Stimulated activated CD4-positive, alpha-beta T cell treated with anti-CD3 and anti-CD28 coated beads, Interleukin-1b, Interleukin-23, amount 100 ng/mL, for 4 hours (primary cell): Measurements from ENCODE around the gene AIG1.
"Not testable (repeated sequence)": the region's sequence is repeated elsewhere in the genome, so short reads cannot be mapped to it uniquely, and the experiment has no call there.

Source experiments
- DNase-seq, 2 donors: peaks; one replicate each; pipeline ENCODE4 v3.0.0-alpha.2; 2020; ENCODE audit warnings: low read depth in 2 of 2

The AIG1 gene, protein sequence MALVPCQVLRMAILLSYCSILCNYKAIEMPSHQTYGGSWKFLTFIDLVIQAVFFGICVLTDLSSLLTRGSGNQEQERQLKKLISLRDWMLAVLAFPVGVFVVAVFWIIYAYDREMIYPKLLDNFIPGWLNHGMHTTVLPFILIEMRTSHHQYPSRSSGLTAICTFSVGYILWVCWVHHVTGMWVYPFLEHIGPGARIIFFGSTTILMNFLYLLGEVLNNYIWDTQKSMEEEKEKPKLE

DNA sequence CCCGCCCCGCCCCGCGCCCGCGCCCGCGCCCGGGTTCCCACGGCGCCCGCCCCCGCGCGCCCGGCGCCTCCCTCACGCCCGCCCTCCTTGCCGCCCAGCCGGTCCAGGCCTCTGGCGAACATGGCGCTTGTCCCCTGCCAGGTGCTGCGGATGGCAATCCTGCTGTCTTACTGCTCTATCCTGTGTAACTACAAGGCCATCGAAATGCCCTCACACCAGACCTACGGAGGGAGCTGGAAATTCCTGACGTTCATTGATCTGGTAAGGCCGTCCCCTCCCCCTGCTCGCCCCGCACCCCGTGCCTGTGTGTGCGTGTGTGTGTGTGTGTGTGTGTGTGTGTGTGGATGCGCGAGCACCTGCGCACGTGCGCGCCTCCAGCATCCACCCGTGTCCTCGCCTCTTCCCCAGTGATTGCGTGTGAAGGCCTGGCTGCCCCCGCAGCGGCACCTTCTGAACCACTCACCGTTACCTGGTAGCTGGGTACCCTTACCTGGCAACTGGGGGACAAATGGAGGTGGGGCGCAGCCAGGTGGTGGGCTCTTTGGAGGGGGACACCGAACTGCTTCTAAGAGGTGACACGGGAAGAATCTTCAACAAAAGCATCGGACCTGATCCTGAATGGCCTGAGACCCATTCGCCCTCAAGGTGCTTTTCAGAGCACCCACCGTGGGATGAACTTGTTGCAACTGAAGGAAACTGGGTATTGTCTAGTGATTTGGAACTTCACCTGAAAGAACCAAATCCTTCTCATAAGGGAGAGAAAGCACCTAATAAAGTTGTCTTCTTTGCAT, at the start of gene AIG1:
TSS of gene AIG1 (plus strand) at position 84 of the 791 bp plus-strand sequence. CDS start at position 121, 37 bp downstream.
- DNase-seq = peak; percentile 51 to 58

DNA sequence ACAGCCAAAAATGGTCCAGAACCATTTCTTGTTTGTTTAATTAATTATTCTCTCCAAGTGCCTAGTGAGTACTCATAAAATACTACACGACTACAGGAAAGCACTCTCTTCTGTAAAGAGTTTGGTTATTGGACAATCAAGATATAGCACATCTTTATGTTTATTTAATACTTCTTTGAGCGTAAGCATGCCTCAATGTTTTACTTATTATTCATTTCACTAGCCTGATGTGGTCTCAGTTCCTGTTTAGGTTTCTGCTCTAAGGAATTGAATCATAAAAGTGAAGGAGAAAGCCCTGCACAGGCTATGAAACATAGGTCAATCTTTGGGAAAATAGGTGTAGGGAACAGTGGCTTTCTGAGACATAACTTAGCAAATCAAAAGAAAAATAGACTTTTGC, 45.9 kb upstream of the AIG1 start:
- DNase-seq = no peak

DNA sequence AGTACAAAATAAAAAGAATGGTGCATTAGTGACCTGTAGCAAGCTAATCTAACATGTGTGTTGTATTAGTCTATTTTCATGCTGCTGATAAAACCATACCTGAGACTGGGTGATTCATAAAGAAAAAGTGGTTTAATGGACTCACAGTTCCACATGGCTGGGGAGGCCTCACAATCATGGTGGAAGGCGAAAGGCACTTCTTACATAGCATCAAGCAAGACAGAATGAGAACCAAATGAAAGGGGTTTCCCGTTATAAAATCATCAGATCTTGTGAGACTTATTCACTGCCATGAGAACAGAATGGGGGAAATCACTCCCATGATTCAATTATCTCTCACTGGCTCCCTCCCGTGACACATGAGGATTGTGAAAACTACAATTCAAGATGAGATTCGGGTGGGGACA, 45.4 kb upstream of the AIG1 start:
- no peak for DNase-seq

DNA sequence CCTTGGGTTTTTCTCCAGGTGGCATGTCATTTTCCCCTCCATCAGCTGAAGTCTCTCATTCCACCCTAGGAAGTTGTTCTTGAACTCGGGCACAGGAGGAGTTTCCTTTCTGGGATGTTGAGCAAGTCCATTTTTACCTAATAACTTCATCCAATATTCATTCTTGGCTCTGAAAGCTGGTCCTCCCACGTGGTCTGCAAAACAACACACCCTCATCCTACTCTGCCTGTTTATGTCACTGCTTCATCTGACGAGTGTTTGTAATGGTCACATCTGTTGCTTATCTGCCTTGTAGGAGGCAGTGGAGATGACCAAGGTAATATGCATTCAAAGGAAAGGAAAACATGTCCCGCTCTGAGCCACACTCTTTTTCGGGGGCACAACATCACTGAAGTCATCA, 41.7 kb upstream of the AIG1 start:
- DNase-seq = no peak

DNA sequence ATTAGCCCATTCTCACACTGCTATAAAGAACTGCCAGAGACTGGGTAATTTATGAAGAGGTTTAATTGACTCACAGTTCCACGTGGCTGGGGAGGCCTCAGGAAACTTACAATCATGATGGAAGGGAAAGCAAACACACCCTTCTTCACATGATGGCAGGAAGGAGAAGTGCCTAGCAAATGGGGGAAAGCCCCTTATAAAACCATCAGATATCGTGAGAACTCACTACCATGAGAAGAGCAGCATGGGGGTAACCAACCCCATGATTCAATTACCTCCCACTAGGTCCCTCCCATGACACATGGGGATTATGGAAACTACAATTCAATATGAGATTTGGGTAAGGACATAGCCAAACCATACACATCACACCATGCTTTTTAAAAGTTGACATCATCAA, 39.8 kb upstream of the AIG1 start:
- not testable (repeated sequence) for DNase-seq

DNA sequence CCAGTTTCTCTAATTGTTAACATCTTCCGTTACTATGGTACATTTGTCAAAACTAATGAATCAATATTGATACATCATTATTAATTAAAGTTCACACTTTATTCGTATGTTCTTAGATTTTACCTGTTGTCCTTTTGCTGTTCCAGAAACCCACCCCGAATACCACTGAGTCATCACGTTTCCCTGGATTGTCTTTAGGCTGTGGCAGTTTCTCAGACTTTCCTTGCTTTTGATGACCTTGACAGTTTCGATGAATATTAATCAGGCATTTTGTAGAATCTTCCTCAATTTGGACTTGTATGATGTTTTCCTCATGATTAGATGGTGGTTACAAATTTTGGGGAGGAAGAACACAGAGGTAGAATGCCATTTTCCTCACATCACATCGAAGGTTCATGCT, 39.1 kb upstream of the AIG1 start:
- DNase-seq = no peak

DNA sequence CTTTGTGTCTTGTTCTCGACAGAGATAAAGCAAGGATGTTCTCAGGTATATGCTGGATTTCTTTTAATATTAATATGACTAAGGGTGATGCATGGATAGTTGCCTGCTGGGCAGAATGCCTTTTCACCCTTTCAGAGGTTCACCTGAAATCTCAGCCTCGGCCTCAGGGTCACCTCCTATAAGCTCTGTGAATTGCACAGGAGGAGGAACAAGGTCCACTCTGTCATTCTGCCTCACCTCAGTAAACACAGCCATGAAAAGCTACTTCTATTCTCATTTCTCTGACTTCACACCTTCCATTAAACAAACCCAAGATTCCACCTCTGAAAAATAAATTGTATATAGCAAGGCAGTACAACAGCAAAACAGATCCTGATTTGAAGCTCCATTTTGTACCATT, 38.1 kb upstream of the AIG1 start:
- no peak for DNase-seq

DNA sequence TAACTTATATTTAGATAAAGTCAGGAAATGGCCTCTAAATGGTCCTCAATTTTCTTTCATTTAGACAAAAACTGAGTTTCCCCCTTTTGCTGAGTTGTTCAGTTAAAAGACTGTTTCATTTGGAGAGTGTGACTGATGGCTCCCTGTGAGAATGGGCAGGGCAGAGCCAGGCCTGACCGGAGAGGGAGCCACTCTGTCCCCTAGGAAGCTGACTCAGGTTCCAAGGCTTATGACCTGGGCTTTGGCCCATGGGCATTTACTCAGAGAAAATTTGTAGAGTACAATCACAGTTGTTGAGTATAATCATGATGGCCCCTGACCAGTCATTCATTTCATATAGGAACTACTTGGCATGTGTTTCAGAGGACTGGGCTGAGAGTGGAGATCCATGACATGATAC, 37.0 kb upstream of the AIG1 start:
- no peak for DNase-seq

DNA sequence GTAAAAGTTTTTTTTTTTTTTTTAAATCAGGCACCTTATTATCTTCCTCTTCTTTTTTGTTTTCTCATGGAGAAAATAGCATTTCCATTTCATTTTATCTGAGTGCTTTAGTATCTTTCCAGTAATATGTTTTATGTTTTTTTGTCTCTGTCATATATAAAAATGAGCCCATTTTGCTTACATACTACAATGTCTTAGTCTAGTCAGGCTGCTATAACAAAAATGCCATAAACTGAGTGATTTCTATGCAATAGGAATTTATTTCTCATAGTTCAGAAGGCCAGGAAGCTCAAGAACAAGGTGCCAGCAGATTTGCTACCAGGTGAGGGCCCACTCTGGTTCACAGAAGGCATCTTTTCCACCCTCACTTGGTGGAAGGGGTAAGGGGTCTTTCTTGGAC, 35.7 kb upstream of the AIG1 start:
- DNase-seq = no peak

DNA sequence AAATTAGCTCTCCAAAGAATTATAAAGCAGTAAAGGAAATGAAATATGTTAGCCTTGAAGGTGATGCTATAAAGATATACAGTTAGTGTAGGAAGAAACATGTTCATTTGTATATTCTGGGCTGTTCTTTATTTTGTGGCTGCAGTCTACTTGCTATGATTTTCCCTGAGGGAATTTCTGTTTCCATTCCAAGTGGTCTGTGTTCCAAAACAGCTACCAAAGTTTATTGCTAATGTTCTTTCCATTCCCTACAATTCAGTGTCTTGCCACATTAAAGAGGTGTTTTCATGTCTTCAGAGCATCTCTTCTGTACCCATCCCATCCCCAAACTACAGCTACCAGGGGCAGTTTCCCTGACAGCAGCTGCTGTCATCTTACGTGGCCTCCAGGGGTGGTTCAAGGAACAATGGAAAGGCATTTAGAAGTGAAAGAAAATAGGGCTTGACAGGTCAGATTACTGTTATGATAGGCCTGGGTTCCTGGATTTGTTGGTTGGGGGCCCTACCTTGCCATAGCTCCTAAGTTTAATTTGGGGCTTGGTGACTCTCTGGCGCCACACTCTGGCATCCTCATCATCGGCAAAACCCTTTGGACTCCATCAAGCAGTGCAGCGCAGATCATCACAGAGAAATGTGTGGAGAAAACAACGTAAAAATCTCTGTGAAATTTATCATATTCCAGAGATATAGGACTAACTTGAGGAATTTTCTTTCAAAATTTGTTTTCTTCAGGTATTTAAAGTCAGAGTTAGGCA, 33.8 kb upstream of the AIG1 start:
- DNase-seq = peak; percentile 41 to 44

DNA sequence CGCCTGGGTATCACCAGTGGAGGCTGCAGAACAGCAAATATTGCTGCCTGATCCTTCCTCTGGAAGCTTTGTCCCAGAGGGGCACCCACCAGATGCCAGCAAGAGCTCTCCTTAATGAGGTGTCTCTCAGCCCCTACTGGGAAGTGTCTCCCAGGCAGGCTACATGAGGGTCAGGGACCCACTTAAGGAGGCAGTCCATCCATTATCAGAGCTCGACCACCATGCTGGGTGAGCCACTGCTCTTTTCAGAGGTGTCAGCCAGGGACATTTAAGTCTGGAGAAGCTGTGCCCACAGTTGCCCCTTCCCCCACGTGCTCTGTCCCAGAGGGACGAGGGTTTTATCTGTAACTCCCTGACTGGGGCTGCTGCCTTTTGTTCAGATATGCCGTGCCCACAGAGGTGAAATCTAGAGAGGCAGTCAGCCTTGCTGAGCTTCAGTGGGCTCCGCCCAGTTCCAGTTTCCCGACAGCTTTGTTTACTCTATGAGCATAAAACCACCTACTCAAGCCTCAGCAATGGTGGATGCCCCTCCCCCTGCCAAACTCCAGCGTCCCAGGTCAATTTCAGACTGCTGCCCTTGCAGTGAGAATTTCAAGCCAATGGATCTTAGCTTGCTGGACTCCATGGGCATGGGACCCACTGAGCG, 25.9 kb upstream of the AIG1 start:
- DNase-seq = no peak

DNA sequence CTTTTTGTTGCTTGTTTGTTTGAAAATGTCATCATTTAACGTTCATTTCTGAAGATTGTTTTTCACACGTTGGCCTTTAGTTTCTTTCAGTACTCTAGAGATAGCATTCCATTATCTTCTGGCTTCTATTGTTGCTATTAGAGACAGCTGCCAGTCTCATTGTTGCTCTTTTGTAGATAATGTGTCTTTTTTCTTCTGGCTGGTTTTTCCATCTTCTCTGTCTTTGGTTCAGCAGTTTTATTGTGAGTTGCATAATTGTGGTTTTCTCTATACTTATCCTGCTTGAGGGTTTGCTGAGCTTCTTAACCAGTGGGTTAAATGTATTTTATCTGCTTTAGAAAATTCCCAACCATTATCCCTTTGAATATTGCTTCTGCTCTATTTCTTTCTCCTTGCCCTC, 23.2 kb upstream of the AIG1 start:
- DNase-seq = no peak

DNA sequence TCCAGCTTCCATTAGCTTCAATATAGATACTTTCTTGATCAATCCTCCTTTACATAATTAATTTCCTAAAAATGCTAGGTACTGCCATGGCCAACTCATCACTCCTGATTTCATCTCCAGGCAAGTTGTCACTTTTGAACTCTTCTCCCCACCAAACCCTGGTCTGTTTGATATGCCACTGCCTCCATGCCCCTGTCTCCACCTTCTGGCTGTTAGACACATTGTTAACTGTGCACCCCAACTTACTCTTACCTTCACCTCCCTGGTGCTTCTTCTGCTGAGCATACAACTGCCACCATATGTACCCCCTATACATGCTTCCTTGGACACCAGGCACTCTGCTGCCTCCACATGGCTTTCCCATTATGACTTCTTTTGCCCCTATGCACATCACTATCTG, 21.9 kb upstream of the AIG1 start:
- DNase-seq = no peak

DNA sequence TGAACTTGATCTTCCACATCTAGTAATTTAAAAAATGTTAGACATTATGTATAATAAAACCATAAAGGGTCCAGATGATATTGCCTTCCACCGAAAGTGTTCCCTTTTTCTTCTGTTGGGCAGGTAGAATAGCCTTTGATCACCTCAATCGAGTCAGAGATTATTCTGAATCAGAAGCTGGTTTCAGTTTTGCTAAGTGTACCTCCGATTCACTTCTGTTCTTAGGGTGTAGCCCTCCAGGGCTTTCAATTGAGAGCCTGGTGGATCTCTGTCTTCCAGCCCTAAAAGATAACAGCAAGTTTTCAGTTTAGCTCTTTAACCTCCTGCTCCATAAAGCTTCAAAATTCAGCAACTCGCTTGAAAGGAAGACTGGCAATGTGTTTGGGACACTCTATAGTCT, 21.1 kb upstream of the AIG1 start:
- DNase-seq = no peak

DNA sequence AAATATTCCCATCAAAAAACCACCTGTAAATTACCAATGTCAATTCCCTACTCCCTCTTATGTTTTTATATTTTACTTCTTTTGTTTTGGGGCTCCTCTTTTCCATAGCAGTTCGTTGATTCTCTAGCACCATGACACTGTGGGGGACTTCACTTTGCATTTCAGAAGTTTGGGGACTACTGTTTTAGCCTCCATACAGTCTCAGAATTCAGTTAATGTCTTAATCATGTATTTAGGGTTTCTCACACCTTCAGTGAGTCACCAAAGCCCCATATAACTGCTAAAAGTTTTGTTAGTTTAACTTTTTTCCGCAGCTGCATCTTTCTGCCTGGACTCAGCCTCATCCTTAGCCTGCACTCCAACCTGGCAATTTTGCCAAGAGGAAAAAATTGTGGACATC, 20.7 kb upstream of the AIG1 start:
- DNase-seq = no peak

DNA sequence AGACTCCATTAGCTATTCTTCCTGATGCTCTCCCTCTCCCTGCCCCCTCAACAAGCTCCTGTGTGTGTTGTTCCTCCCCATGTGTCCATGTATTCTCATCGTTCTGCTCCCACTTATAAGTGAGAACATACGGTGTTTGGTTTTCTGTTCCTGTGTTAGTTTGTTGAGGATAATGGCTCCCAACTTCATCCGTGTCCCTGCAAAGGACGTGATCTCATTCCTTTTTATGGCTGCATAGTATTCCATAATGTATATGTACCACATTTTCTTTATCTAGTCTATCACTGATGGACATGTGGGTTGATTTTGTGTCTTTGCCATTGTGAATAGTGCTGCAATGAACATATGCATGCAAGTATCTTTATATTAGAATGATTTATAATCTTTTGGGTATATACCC, 16.3 kb upstream of the AIG1 start:
- not testable (repeated sequence) for DNase-seq

DNA sequence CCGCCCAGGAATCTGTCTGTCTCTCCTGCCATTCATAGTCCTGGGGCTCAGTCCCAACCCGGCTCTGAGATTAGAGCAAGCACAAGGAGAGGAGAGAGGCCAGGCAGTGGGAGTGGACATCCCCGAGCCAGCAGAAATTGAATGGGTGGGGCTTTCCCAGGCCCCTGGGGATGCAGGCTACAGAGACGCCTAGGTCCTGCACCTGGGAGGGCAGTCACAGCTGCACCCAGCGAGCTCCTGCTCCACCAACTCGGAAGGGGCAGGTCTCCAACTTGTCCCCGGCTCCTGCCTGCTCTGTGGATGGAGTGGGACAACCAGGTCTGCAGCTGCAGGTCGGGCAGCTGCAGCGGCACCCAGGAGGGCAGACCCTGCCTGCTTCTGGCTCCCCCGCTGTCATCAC, 11.1 kb upstream of the AIG1 start:
- DNase-seq = no peak

DNA sequence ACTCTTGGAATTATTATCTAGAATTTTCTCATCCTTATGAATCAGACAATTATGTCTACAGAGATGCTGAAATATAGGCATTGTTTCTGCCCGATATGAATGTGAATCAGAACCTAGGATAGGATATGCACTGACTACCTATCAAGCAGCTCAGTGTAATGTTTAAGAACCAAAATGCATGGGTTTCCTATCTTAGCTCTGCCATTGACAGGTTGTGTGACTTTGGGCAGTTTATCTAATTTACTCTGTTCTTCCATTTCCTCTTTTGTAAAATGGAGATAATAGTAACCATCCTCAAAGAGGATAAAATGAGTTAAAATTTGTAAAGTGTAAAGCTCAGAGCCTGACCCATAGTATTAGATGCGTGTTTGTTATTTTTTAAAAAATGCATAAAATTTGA, 10.2 kb upstream of the AIG1 start:
- no peak for DNase-seq

DNA sequence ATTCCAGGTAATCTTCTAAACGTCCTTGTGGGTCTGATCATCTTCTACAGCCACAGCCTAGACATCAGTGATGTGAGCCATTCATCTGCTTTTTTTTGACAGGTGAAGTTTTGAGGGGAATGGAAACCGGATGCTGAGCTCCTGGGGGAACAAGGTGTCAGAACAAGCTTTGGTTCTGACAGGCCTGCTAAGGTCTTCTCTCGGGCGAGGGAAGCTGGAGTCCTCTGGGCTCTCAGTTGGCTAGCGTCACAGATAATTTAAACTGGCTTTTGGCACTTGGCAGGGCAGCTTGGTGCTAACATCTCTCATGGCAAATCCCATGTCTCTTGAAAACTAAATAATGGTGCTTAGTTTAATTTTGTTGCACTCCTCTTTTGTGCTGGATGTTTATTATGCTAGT, 8.4 kb upstream of the AIG1 start:
- DNase-seq = no peak

DNA sequence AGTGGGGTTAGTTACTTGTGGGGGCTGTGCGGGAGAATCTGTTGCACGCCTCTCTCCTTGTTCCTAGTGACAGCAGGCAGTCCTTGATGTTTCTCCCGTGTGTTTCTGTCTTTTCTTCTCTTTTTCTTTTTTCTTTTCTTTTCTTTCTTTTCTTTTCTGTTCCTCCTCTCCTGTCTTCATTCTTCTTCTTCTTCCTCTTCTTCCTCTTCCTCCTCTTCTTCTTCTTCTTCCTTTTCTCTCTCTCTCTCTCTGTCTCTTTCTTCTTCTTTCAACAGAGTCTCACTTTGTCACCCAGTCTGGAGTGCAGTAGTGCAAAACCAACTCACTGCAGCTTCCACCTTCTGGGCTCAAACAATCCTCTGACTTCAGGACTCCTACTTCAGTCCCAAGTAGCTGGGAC, 6.8 kb upstream of the AIG1 start:
- DNase-seq = no peak

DNA sequence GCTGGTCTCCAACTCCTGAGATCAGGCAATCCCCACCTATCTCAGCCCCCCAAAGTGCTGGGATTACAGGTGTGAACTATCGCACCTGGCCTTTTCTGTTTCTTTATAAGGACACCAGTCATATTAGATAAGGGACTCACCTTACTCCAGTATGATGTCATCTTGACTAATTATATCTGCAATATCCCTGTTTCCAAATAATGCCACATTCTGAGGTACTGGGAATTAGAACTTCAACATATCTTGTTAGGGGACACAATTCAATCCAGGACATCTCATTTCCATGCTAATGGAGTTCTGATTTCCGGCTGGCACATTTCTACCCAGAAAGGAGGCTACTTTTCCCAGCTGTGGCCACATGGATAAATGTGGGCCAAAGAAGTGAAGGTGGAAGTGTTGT, 6.4 kb upstream of the AIG1 start:
- no peak for DNase-seq

DNA sequence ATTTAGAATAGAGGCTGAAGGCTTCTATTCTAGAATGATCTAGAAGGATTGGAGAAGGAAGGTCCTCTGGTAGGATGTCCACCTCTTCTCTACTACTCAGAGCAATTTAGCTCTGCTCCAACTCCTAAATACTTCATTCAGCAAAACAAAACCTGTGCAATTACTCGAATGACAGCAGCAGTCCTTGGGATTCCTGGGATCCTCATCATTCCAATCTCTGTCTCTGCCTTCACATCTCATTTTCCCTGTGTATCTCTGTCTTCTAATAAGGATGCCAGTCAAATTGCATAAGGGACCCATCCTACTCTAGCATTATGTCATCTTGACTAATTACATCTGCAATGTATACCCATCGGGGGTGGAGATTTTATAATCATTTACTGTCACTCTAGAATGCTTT, 5.5 kb upstream of the AIG1 start:
- DNase-seq = no peak
